ENCODE results near the gene YTHDF1. TPM values are rescaled to one million over a fixed set of nuclear protein-coding genes. Genes with fewer than 3 reads are reported as not detected.

Gene YTHDF1
- total and polyA plus RNA-seq, 2 donors (not counting 1 experiment from before 2014, with no cell fraction given) = 16.3 to 25.9 TPM

DNA sequence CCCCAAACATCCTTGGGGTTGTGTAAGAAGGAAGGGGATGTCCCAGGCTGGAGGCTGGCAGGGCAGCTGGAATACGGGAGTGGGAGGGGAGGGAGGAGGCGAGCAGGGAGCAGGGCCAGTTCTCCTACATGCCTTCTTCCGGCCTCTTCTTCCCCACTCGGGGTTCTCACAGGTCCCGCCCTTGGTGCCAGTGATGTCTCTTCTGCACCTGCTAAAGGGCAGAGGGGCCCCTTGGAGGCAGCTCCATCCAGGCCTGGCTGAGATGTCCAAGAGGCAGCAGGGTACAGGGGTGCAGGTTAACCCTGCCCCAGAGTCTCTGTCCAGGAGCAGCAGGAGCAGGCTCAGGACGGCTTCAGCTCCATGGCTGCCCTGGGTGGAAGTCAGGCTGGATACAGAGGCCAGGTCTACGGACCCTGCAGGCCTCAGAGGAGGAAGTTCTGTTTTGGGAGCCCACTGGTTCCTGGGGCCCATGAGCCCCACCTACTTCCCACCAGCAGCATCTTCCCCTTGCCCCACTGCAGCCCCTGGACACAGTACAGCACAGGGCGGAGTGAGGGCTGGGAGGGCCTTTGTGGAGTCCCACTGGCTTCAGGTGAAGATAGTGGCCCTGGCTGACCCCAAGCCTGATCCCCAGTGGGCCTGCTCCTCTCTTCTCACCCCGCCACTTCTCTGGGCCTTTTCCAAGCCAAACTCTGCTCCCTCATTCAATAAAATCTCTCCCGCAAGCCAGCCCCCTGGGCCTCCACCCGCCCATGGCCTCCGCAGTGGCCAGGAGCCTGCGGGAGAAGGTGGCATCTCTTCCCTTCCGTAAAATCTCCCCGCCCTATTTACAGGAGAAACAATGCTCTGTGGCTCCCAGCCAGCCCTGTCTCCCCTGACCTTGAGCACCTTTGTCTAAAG is 60.4 kb downstream of the YTHDF1 start:
- H3K27me3 ChIP-seq (ENCODE audit: control insufficient read depth, insufficient read depth, low read length) = peaks cover 3% of the 10 kb centered on the region
- H3K4me2 ChIP-seq (ENCODE audit: extremely low read depth, insufficient read depth, low read length) = no peak overlapping the region
- DNase-seq (ENCODE audit: low read depth in 2 of 2) = no peak
- no peaks in the 10 kb centered on the region for H4K20me1 ChIP-seq (ENCODE audit: control insufficient read depth, extremely low read depth, insufficient read depth, low read length)
- no peak overlapping the region for H3K27ac ChIP-seq (ENCODE audit: insufficient read depth, low read length)
- H3K9ac ChIP-seq (ENCODE audit: insufficient read depth, low read length) = no peak overlapping the region
- no peaks in the 10 kb centered on the region for H3K79me2 ChIP-seq (ENCODE audit: control insufficient read depth, insufficient read depth, low read length)
- no peak overlapping the region for H3K4me3 ChIP-seq (replicated peaks in 1 of 4; ENCODE audit: control extremely low read depth in 1 of 4, insufficient read depth in 1 of 4, low read depth in 3 of 4, low read length in 4 of 4)
- no peaks in the 10 kb centered on the region for H3K36me3 ChIP-seq (ENCODE audit: control insufficient read depth, insufficient read depth, low read length)
- H3K4me1 ChIP-seq (ENCODE audit: control insufficient read depth, extremely low read depth, insufficient read depth, low read length) = no peaks in the 10 kb centered on the region
- no peaks in the 10 kb centered on the region for H3K9me3 ChIP-seq (ENCODE audit: control insufficient read depth, insufficient read depth, low read depth, low read length)
- H2AFZ ChIP-seq (ENCODE audit: low read length) = no peak overlapping the region
- TF ChIP-seq, protein P1, sequence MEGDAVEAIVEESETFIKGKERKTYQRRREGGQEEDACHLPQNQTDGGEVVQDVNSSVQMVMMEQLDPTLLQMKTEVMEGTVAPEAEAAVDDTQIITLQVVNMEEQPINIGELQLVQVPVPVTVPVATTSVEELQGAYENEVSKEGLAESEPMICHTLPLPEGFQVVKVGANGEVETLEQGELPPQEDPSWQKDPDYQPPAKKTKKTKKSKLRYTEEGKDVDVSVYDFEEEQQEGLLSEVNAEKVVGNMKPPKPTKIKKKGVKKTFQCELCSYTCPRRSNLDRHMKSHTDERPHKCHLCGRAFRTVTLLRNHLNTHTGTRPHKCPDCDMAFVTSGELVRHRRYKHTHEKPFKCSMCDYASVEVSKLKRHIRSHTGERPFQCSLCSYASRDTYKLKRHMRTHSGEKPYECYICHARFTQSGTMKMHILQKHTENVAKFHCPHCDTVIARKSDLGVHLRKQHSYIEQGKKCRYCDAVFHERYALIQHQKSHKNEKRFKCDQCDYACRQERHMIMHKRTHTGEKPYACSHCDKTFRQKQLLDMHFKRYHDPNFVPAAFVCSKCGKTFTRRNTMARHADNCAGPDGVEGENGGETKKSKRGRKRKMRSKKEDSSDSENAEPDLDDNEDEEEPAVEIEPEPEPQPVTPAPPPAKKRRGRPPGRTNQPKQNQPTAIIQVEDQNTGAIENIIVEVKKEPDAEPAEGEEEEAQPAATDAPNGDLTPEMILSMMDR (conservative IDR thresholded peaks at IDR 0.05 in 1 of 2, IDR thresholded peaks at IDR 0.05 in 1 of 2; ENCODE audit: low read depth in 1 of 2, low read length in 2 of 2) = no peak
- no peak for TF ChIP-seq EZH2 (IDR thresholded peaks at IDR 0.05; ENCODE audit: low read length, missing control alignments)

DNA sequence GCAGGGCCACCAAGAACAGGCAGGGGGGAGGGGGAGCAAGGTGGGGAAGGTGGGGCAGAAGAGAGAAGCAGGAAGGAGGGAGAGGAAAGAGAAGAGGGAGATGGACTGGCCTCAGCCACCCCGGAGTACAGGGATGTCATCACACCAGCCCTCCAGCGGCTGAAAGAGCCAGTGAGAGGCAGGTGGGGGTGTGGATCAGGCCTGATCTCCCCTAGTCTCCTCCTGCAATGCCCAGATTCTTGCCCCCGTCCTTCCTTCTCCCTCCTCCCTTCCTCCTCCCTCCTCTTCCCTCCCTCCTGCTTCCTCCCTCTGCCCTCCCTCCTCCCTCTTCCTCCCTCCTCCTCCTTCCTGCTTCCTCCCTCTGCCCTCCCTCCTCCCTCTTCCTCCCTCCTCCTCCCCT is 61.5 kb downstream of the YTHDF1 start:
- Histone ChIP-seq H3K9ac (ENCODE audit: insufficient read depth, low read length) (no peak overlapping the region), H3K36me3 (ENCODE audit: control insufficient read depth, insufficient read depth, low read length) (no peaks in the 10 kb centered on the region), H3K4me2 (ENCODE audit: extremely low read depth, insufficient read depth, low read length) (no peak overlapping the region), H3K4me3 (replicated peaks in 1 of 4; ENCODE audit: control extremely low read depth in 1 of 4, insufficient read depth in 1 of 4, low read depth in 3 of 4, low read length in 4 of 4) (no peak overlapping the region), H4K20me1 (ENCODE audit: control insufficient read depth, extremely low read depth, insufficient read depth, low read length) (no peaks in the 10 kb centered on the region), H3K79me2 (ENCODE audit: control insufficient read depth, insufficient read depth, low read length) (no peaks in the 10 kb centered on the region), H3K27me3 (ENCODE audit: control insufficient read depth, insufficient read depth, low read length) (peaks cover 3% of the 10 kb centered on the region), H3K27ac (ENCODE audit: insufficient read depth, low read length) (no peak overlapping the region), H3K9me3 (ENCODE audit: control insufficient read depth, insufficient read depth, low read depth, low read length) (no peaks in the 10 kb centered on the region), H3K4me1 (ENCODE audit: control insufficient read depth, extremely low read depth, insufficient read depth, low read length) (no peaks in the 10 kb centered on the region), H2AFZ (ENCODE audit: low read length) (no peak overlapping the region)
- TF ChIP-seq EZH2 (IDR thresholded peaks at IDR 0.05; ENCODE audit: low read length, missing control alignments) = no peak
- TF ChIP-seq, protein P1 (conservative IDR thresholded peaks at IDR 0.05 in 1 of 2, IDR thresholded peaks at IDR 0.05 in 1 of 2; ENCODE audit: low read depth in 1 of 2, low read length in 2 of 2) = no peak
- no peak for DNase-seq (ENCODE audit: low read depth in 2 of 2)

DNA sequence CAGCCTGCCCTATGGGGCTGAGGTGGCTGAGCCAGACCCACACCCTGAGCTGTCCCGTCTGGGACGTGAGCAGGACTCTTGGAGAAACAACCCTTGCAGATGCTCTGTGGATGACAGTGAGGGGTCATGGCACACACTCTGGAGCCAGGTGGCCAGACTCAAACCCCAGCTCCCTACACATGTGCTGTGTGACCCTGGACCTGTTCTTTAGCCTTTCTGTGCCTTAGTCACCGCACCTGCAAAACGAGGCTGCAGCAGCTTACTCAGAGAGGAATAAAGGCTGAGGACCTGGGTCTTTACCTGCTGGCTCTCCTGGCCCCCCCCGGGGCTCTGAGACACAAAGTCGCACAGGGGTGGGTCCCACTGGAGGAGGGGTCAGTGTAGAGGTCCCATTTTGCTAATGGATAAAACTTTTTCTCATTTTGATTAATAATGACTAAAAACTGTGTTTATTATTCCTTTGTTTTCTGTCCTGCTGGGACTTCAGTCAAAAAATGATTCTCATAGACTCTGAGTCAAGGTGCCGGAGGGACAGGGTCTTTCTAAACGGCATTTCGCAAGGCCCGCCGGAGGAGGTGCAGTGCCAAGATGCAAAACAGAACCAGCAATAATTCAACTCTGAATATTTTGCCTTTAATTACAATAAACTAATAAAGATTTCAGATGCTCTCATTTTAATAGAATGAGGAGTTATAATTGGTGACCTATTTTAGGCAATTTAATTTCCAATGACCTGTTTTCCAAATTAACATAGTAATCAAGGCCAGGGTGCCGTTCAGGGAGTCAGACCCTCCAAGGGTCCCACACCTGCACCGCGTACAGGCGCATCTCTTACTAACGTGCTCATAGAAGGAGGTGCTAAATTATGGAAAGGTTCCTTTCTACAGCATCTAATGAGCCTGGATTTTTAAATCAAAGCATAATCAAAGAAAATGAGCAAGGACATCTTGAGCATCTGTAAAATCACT is 62.4 kb downstream of the YTHDF1 start:
- TF ChIP-seq, protein P1 (conservative IDR thresholded peaks at IDR 0.05 in 1 of 2, IDR thresholded peaks at IDR 0.05 in 1 of 2; ENCODE audit: low read depth in 1 of 2, low read length in 2 of 2) = no peak
- TF ChIP-seq EZH2 (IDR thresholded peaks at IDR 0.05; ENCODE audit: low read length, missing control alignments) = no peak
- peaks cover 3% of the 10 kb centered on the region for H3K27me3 ChIP-seq (ENCODE audit: control insufficient read depth, insufficient read depth, low read length)
- H3K27ac ChIP-seq (ENCODE audit: insufficient read depth, low read length) = no peak overlapping the region
- no peaks in the 10 kb centered on the region for H3K79me2 ChIP-seq (ENCODE audit: control insufficient read depth, insufficient read depth, low read length)
- no peak overlapping the region for H3K4me2 ChIP-seq (ENCODE audit: extremely low read depth, insufficient read depth, low read length)
- H4K20me1 ChIP-seq (ENCODE audit: control insufficient read depth, extremely low read depth, insufficient read depth, low read length) = no peaks in the 10 kb centered on the region
- no peak overlapping the region for H3K9ac ChIP-seq (ENCODE audit: insufficient read depth, low read length)
- no peaks in the 10 kb centered on the region for H3K4me1 ChIP-seq (ENCODE audit: control insufficient read depth, extremely low read depth, insufficient read depth, low read length)
- H3K36me3 ChIP-seq (ENCODE audit: control insufficient read depth, insufficient read depth, low read length) = no peaks in the 10 kb centered on the region
- no peak overlapping the region for H3K4me3 ChIP-seq (replicated peaks in 1 of 4; ENCODE audit: control extremely low read depth in 1 of 4, insufficient read depth in 1 of 4, low read depth in 3 of 4, low read length in 4 of 4)
- H3K9me3 ChIP-seq (ENCODE audit: control insufficient read depth, insufficient read depth, low read depth, low read length) = no peaks in the 10 kb centered on the region
- H2AFZ ChIP-seq (ENCODE audit: low read length) = no peak overlapping the region
- no peak for DNase-seq (ENCODE audit: low read depth in 2 of 2)

Measured in fibroblast of lung (primary cell).